ENCODE results near the gene SPEF2. TPM values are rescaled to one million over a fixed set of nuclear protein-coding genes. Genes with fewer than 3 reads are reported as not detected.
A peak's percentile ranks its signal among the peaks of the same experiment; 100 is the strongest.

Gene SPEF2
- polyA plus RNA-seq, 1 experiment = 4.0 TPM

GRCh38 chr5:35810601-35811000 is 192.9 kb downstream of the SPEF2 start:
- POLR2A ChIA-PET = no interaction called here
- H3K27me3 ChIP-seq (ENCODE audit: control insufficient read depth, insufficient read depth, low read length) = no peaks in the 10 kb centered on the region
- CTCF ChIA-PET = no interaction called here

GRCh38 chr5:35811108-35811741 is 193.6 kb downstream of the SPEF2 start:
- H3K36me3 ChIP-seq (ENCODE audit: control insufficient read depth, insufficient read depth, low read length) = no peaks in the 10 kb centered on the region
- no peaks in the 10 kb centered on the region for H3K27me3 ChIP-seq (ENCODE audit: control insufficient read depth, insufficient read depth, low read length)
- DNase-seq (ENCODE audit: low read depth) = peak; percentile 11
- CTCF ChIA-PET = interaction anchor here (1.3 kb wide), 1 partner anchor 9 kb away, joined by 3 read pairs; no protein-coding TSS in a partner anchor
- no peak for TF ChIP-seq CTCF (IDR thresholded peaks at IDR 0.05; ENCODE audit: insufficient read depth, low read depth, low read length)
- no peak overlapping the region for H3K4me3 ChIP-seq (ENCODE audit: low read depth, low read length)
- POLR2A ChIA-PET = no interaction called here

More at GRCh38 chr5:35810601-35811000, 192.9 kb downstream of the SPEF2 start:
- Histone ChIP-seq H3K4me3 (ENCODE audit: low read depth, low read length) (no peak overlapping the region), H3K36me3 (ENCODE audit: control insufficient read depth, insufficient read depth, low read length) (no peaks in the 10 kb centered on the region)
- DNase-seq (ENCODE audit: low read depth) = no peak
- TF ChIP-seq CTCF (IDR thresholded peaks at IDR 0.05; ENCODE audit: insufficient read depth, low read depth, low read length) = no peak

GRCh38 chr5:35813521-35813920 is 195.9 kb downstream of the SPEF2 start:
- TF ChIP-seq CTCF (IDR thresholded peaks at IDR 0.05; ENCODE audit: insufficient read depth, low read depth, low read length) = no peak
- DNase-seq (ENCODE audit: low read depth) = no peak
- H3K27me3 ChIP-seq (ENCODE audit: control insufficient read depth, insufficient read depth, low read length) = no peaks in the 10 kb centered on the region
- ChIA-PET POLR2A (no interaction called here), CTCF (interaction anchor here (0.8 to 1.5 kb wide), 6 partner anchors 14 to 36 kb away, joined by 3 to 4 read pairs (median 3); no protein-coding TSS in a partner anchor)
- H3K4me3 ChIP-seq (ENCODE audit: low read depth, low read length) = no peak overlapping the region
- H3K36me3 ChIP-seq (ENCODE audit: control insufficient read depth, insufficient read depth, low read length) = no peaks in the 10 kb centered on the region

GRCh38 chr5:35815089-35815936 is 197.7 kb downstream of the SPEF2 start:
- no peak for DNase-seq (ENCODE audit: low read depth)
- Histone ChIP-seq H3K4me3 (ENCODE audit: low read depth, low read length) (no peak overlapping the region), H3K27me3 (ENCODE audit: control insufficient read depth, insufficient read depth, low read length) (no peaks in the 10 kb centered on the region), H3K36me3 (ENCODE audit: control insufficient read depth, insufficient read depth, low read length) (no peaks in the 10 kb centered on the region)
- POLR2A ChIA-PET = no interaction called here
- CTCF ChIA-PET = interaction anchor here (0.7 to 1.1 kb wide), 2 partner anchors 12 to 23 kb away, joined by 3 read pairs; no protein-coding TSS in a partner anchor
- TF ChIP-seq CTCF (IDR thresholded peaks at IDR 0.05; ENCODE audit: insufficient read depth, low read depth, low read length) = peak; percentile 59

- no peak for TF ChIP-seq CTCF (IDR thresholded peaks at IDR 0.05; ENCODE audit: insufficient read depth, low read depth, low read length)
- POLR2A ChIA-PET = no interaction called here
- H3K36me3 ChIP-seq (ENCODE audit: control insufficient read depth, insufficient read depth, low read length) = no peaks in the 10 kb centered on the region
- H3K4me3 ChIP-seq (ENCODE audit: low read depth, low read length) = no peak overlapping the region
- DNase-seq (ENCODE audit: low read depth) = no peak
- H3K27me3 ChIP-seq (ENCODE audit: control insufficient read depth, insufficient read depth, low read length) = no peaks in the 10 kb centered on the region
- CTCF ChIA-PET = no interaction called here
Measured at GRCh38 chr5:35816881-35817521, 199.3 kb downstream of the SPEF2 start.

Data from BJ (cell line).